ENCODE results near the gene SLC37A3.

- TF ChIP-seq CTCF (IDR thresholded peaks at IDR 0.05; ENCODE audit: extremely low read depth in 1 of 2, insufficient read depth in 1 of 2, low read depth in 1 of 2, low read length in 2 of 2) (no peak), POLR2A (IDR thresholded peaks at IDR 0.05; ENCODE audit: low read depth, low read length) (no peak)
Measured at GRCh38 chr7:140375323-140375722, 23.0 kb downstream of the SLC37A3 start.
